ENCODE measurements around the gene ADGRE3.

The ADGRE3 gene

GRCh38 chr19:14673088-14673487 lies 1.6 kb downstream of the ADGRE3 start:
- Histone ChIP-seq H3K9me2 (replicated peaks; ENCODE audit: low read depth, low read length) (no peaks in the 10 kb centered on the region), H3F3A (ENCODE audit: low read depth) (no peaks in the 10 kb centered on the region), H3K27me3 (ENCODE audit: insufficient read depth, low read length, poor library complexity, severe bottlenecking) (no peaks in the 10 kb centered on the region), H4K20me1 (ENCODE audit: insufficient read depth, low read length, poor library complexity, severe bottlenecking) (no peaks in the 10 kb centered on the region), H3K9me3 (ENCODE audit: insufficient read depth, low read depth, low read length) (no peaks in the 10 kb centered on the region), H2AFZ (ENCODE audit: low read length) (no peak overlapping the region), H3K4me2 (ENCODE audit: low read depth, low read length, poor library complexity, severe bottlenecking) (no peak overlapping the region), H3K79me2 (ENCODE audit: insufficient read depth, low read length) (no peaks in the 10 kb centered on the region), H3K4me3 (ENCODE audit: low read length, poor library complexity, severe bottlenecking) (no peak overlapping the region), H3K4me1 (ENCODE audit: insufficient read depth, low read length, poor library complexity, severe bottlenecking) (peaks cover 5% of the 10 kb centered on the region), H3K9ac (ENCODE audit: low read depth, low read length, poor library complexity, severe bottlenecking) (no peak overlapping the region), H3K36me3 (ENCODE audit: insufficient read depth, low read length) (no peaks in the 10 kb centered on the region)
- TF ChIP-seq EZH2phosphoT487 (IDR thresholded peaks at IDR 0.05; ENCODE audit: borderline replicate concordance), result no peak

- H4K20me1 ChIP-seq (ENCODE audit: insufficient read depth, low read length, poor library complexity, severe bottlenecking), result no peaks in the 10 kb centered on the region
- H3K79me2 ChIP-seq (ENCODE audit: insufficient read depth, low read length), result no peaks in the 10 kb centered on the region
- no peak overlapping the region for H3K9ac ChIP-seq (ENCODE audit: low read depth, low read length, poor library complexity, severe bottlenecking)
- H3K4me3 ChIP-seq (ENCODE audit: low read length, poor library complexity, severe bottlenecking), result no peak overlapping the region
- no peaks in the 10 kb centered on the region for H3K27me3 ChIP-seq (ENCODE audit: insufficient read depth, low read length, poor library complexity, severe bottlenecking)
- H3K4me1 ChIP-seq (ENCODE audit: insufficient read depth, low read length, poor library complexity, severe bottlenecking), result peaks cover 5% of the 10 kb centered on the region
- no peak for TF ChIP-seq EZH2phosphoT487 (IDR thresholded peaks at IDR 0.05; ENCODE audit: borderline replicate concordance)
- no peak for TF ChIP-seq CTCF (conservative IDR thresholded peaks at IDR 0.05; ENCODE audit: low read length)
- H3K9me2 ChIP-seq (replicated peaks; ENCODE audit: low read depth, low read length), result no peaks in the 10 kb centered on the region
- H3K36me3 ChIP-seq (ENCODE audit: insufficient read depth, low read length), result no peaks in the 10 kb centered on the region
- no peaks in the 10 kb centered on the region for H3F3A ChIP-seq (ENCODE audit: low read depth)
- H3K4me2 ChIP-seq (ENCODE audit: low read depth, low read length, poor library complexity, severe bottlenecking), result no peak overlapping the region
- no peaks in the 10 kb centered on the region for H3K9me3 ChIP-seq (ENCODE audit: insufficient read depth, low read depth, low read length)
- H2AFZ ChIP-seq (ENCODE audit: low read length), result no peak overlapping the region
Measured at GRCh38 chr19:14672188-14672872, 2.3 kb downstream of the ADGRE3 start.

GRCh38 chr19:14670408-14670807 lies 4.2 kb downstream of the ADGRE3 start:
- Histone ChIP-seq H3K4me3 (ENCODE audit: low read length, poor library complexity, severe bottlenecking) (no peak overlapping the region), H3K4me1 (ENCODE audit: insufficient read depth, low read length, poor library complexity, severe bottlenecking) (peaks cover 5% of the 10 kb centered on the region), H3K9me3 (ENCODE audit: insufficient read depth, low read depth, low read length) (no peaks in the 10 kb centered on the region), H3K79me2 (ENCODE audit: insufficient read depth, low read length) (no peaks in the 10 kb centered on the region), H3K27me3 (ENCODE audit: insufficient read depth, low read length, poor library complexity, severe bottlenecking) (no peaks in the 10 kb centered on the region), H3F3A (ENCODE audit: low read depth) (no peaks in the 10 kb centered on the region), H2AFZ (ENCODE audit: low read length) (no peak overlapping the region), H3K36me3 (ENCODE audit: insufficient read depth, low read length) (no peaks in the 10 kb centered on the region), H3K4me2 (ENCODE audit: low read depth, low read length, poor library complexity, severe bottlenecking) (no peak overlapping the region), H4K20me1 (ENCODE audit: insufficient read depth, low read length, poor library complexity, severe bottlenecking) (no peaks in the 10 kb centered on the region), H3K9me2 (replicated peaks; ENCODE audit: low read depth, low read length) (no peaks in the 10 kb centered on the region), H3K9ac (ENCODE audit: low read depth, low read length, poor library complexity, severe bottlenecking) (no peak overlapping the region)
- TF ChIP-seq CTCF (conservative IDR thresholded peaks at IDR 0.05; ENCODE audit: low read length) (no peak), EZH2phosphoT487 (IDR thresholded peaks at IDR 0.05; ENCODE audit: borderline replicate concordance) (no peak)

GRCh38 chr19:14669940-14670339 lies 4.7 kb downstream of the ADGRE3 start:
- no peak overlapping the region for H3K4me3 ChIP-seq (ENCODE audit: low read length, poor library complexity, severe bottlenecking)
- H3K9me3 ChIP-seq (ENCODE audit: insufficient read depth, low read depth, low read length), result no peaks in the 10 kb centered on the region
- no peak overlapping the region for H2AFZ ChIP-seq (ENCODE audit: low read length)
- no peaks in the 10 kb centered on the region for H3F3A ChIP-seq (ENCODE audit: low read depth)
- H3K27me3 ChIP-seq (ENCODE audit: insufficient read depth, low read length, poor library complexity, severe bottlenecking), result no peaks in the 10 kb centered on the region
- H3K79me2 ChIP-seq (ENCODE audit: insufficient read depth, low read length), result no peaks in the 10 kb centered on the region
- H3K36me3 ChIP-seq (ENCODE audit: insufficient read depth, low read length), result no peaks in the 10 kb centered on the region
- H3K4me2 ChIP-seq (ENCODE audit: low read depth, low read length, poor library complexity, severe bottlenecking), result no peak overlapping the region
- TF ChIP-seq CTCF (conservative IDR thresholded peaks at IDR 0.05; ENCODE audit: low read length), result no peak
- TF ChIP-seq EZH2phosphoT487 (IDR thresholded peaks at IDR 0.05; ENCODE audit: borderline replicate concordance), result no peak
- no peak overlapping the region for H3K9ac ChIP-seq (ENCODE audit: low read depth, low read length, poor library complexity, severe bottlenecking)
- H3K4me1 ChIP-seq (ENCODE audit: insufficient read depth, low read length, poor library complexity, severe bottlenecking), result peaks cover 5% of the 10 kb centered on the region
- H3K9me2 ChIP-seq (replicated peaks; ENCODE audit: low read depth, low read length), result no peaks in the 10 kb centered on the region
- H4K20me1 ChIP-seq (ENCODE audit: insufficient read depth, low read length, poor library complexity, severe bottlenecking), result no peaks in the 10 kb centered on the region

All from Loucy (cell line).